GM12878 (cell line): ENCODE results near the gene ECEL1. TPM values are rescaled to one million over a fixed set of nuclear protein-coding genes. Genes with fewer than 3 reads are reported as not detected.

Experiments used
- ATAC-seq: fragments of 200-7000 bp; cut with Tn5 transposase; 3 replicates; pipeline ENCODE4 v1.9.1; 2020; ENCODE audit warnings: mild to moderate bottlenecking, moderate library complexity
- BruUV-seq: library from RNA; stranded (reverse); fragments of 400-500 nt; replicated peaks from 2 replicates; lab custom pipeline; 2021; lab: Mats Ljungman, UMichigan
- CTCF ChIA-PET: fragments of 300-600 bp; sonication (Branson Sonifier 250); formaldehyde crosslinking; extraction: SDS; loops from one replicate; lab custom pipeline; 2021; ENCODE audit warnings: inconsistent platforms; lab: Yijun Ruan, JAX
- POLR2A ChIA-PET: fragments of 350-600 bp; formaldehyde crosslinking; extraction: SDS; loops from one replicate; lab custom pipeline; 2021; ENCODE audit warnings: inconsistent platforms; lab: Charles Lee
- RAD21 ChIA-PET: fragments of 300-600 bp; sonication (Branson Sonifier 250); formaldehyde crosslinking; loops from one replicate; lab custom pipeline; 2023; ENCODE audit warnings: antibody characterized with exemption; ENCODE audit not compliant: unreplicated experiment; lab: Charles Lee
- SMC1A ChIA-PET: fragments of 300-600 bp; sonication (Branson Sonifier 250); formaldehyde crosslinking; loops from one replicate; lab custom pipeline; 2023; ENCODE audit not compliant: unreplicated experiment, uncharacterized antibody; lab: Charles Lee
- DNase-seq: peaks from one replicate; pipeline ENCODE4 v3.0.0-alpha.2; 2011; ENCODE audit warnings: low read depth, low spot score
- FAIRE-seq: peaks from 3 replicates; lab custom pipeline; 2011; peaks lifted over from hg19 to GRCh38; lab: Jason Lieb, UNC
- H2AFZ ChIP-seq: 2 replicates; pipeline ENCODE4 v1.6.0; 2011; ENCODE audit warnings: low read depth, low read length, control low read depth; ENCODE audit not compliant: control insufficient read depth
- H3K27ac ChIP-seq: 2 replicates; pipeline ENCODE4 v1.5.1; 2011; ENCODE audit warnings: control low read depth; ENCODE audit not compliant: control insufficient read depth, insufficient read depth
- H3K27me3 ChIP-seq, 2 experiments: replicated peaks in 1 of 2; 2 replicates each; pipeline versions ENCODE4 v1.6.0 to v1.6.1; 2011; ENCODE audit warnings: low read length in 1 of 2; ENCODE audit not compliant: control insufficient read depth in 2 of 2, insufficient read depth in 2 of 2
- H3K36me3 ChIP-seq, 2 experiments: 2 replicates each; pipeline ENCODE4 v1.5.1; 2011; ENCODE audit warnings: low read length in 1 of 2; ENCODE audit not compliant: control insufficient read depth in 2 of 2, insufficient read depth in 2 of 2
- H3K4me1 ChIP-seq: 2 replicates; pipeline ENCODE4 v1.6.1; 2011; ENCODE audit warnings: mild to moderate bottlenecking, low read length, moderate library complexity, mixed read lengths; ENCODE audit not compliant: control insufficient read depth, insufficient read depth
- H3K4me2 ChIP-seq: 2 replicates; pipeline ENCODE4 v1.6.0; 2011; ENCODE audit warnings: control low read depth; ENCODE audit not compliant: control insufficient read depth, insufficient read depth
- H3K4me3 ChIP-seq: fragments of 200-600 bp; sonication (generic); 2 replicates; pipeline ENCODE4 v1.5.1; 2016
- H3K79me2 ChIP-seq: 2 replicates; pipeline ENCODE4 v1.6.0; 2011; ENCODE audit warnings: low read length; ENCODE audit not compliant: control insufficient read depth, insufficient read depth
- H3K9ac ChIP-seq: 2 replicates; pipeline ENCODE4 v1.8.0; 2011; ENCODE audit warnings: low read length, control low read depth, mixed read lengths; ENCODE audit not compliant: control insufficient read depth, insufficient read depth
- H3K9me3 ChIP-seq: replicated peaks from 3 replicates; pipeline ENCODE4 v1.5.1; 2011; ENCODE audit warnings: mild to moderate bottlenecking, low read length; ENCODE audit not compliant: control insufficient read depth, insufficient read depth
- H4K20me1 ChIP-seq: 2 replicates; pipeline ENCODE4 v1.6.0; 2011; ENCODE audit not compliant: control insufficient read depth, insufficient read depth
- ATF7 ChIP-seq: fragments of 450-650 bp; IDR thresholded peaks from 2 replicates; pipeline ENCODE4 v1.6.1; 2016; ENCODE audit warnings: low read depth, mild to moderate bottlenecking
- BCL3 ChIP-seq: IDR thresholded peaks from 2 replicates; pipeline ENCODE4 v1.6.1; 2011; ENCODE audit warnings: borderline replicate concordance, low read depth, mild to moderate bottlenecking, moderate library complexity, low read length; ENCODE audit not compliant: insufficient read depth, poor library complexity, severe bottlenecking
- CBFB ChIP-seq: IDR thresholded peaks from 2 replicates; pipeline ENCODE4 v1.6.1; 2016; ENCODE audit warnings: antibody characterized with exemption, low read depth
- CHD4 ChIP-seq: fragments of 200-600 bp; sonication (generic); IDR thresholded peaks from 2 replicates; pipeline ENCODE4 v1.6.1; 2016; ENCODE audit warnings: mild to moderate bottlenecking
- EED ChIP-seq: sonication (generic); IDR thresholded peaks from 2 replicates; pipeline ENCODE4 v1.6.1; 2016; ENCODE audit warnings: antibody characterized with exemption, low read depth
- FOXK2 ChIP-seq: fragments of 450-650 bp; IDR thresholded peaks from 2 replicates; pipeline ENCODE4 v1.6.1; 2017; ENCODE audit warnings: mild to moderate bottlenecking, moderate library complexity
- FOXM1 ChIP-seq: IDR thresholded peaks from 2 replicates; pipeline ENCODE4 v1.6.1; 2012; ENCODE audit warnings: low read depth, mild to moderate bottlenecking, inconsistent platforms, low read length, moderate library complexity
- GABPA ChIP-seq: IDR thresholded peaks from 2 replicates; pipeline ENCODE4 v1.6.1; 2014; ENCODE audit warnings: antibody characterized with exemption, low read depth, mild to moderate bottlenecking, inconsistent platforms
- IKZF2 ChIP-seq, 2 experiments: fragments of 450-650 bp; IDR thresholded peaks; 2 replicates each; pipeline ENCODE4 v1.6.1; 2017; ENCODE audit warnings: mild to moderate bottlenecking in 2 of 2, moderate library complexity in 2 of 2
- KLF5 ChIP-seq: fragments of 450-650 bp; IDR thresholded peaks from 2 replicates; pipeline ENCODE4 v1.6.1; 2014; ENCODE audit warnings: mild to moderate bottlenecking; ENCODE audit not compliant: partially characterized antibody
- MAX ChIP-seq: IDR thresholded peaks from 2 replicates; pipeline ENCODE4 v1.6.1; 2012; ENCODE audit warnings: low read depth, low read length, improper control_type of control experiment
- SKIL ChIP-seq: fragments of 450-650 bp; IDR thresholded peaks from 2 replicates; pipeline ENCODE4 v1.6.1; 2017; ENCODE audit warnings: mild to moderate bottlenecking, low read depth, inconsistent platforms; ENCODE audit not compliant: poor library complexity, severe bottlenecking
- SMARCA5 ChIP-seq: fragments of 450-650 bp; IDR thresholded peaks from 2 replicates; pipeline ENCODE4 v1.6.1; 2017; ENCODE audit warnings: mild to moderate bottlenecking
- SP1 ChIP-seq: IDR thresholded peaks from one replicate; pipeline ENCODE4 v1.6.1; 2011; ENCODE audit warnings: low read depth, low read length
- SPI1 ChIP-seq: IDR thresholded peaks from 2 replicates; pipeline ENCODE4 v1.6.1; 2011; ENCODE audit warnings: low read depth, mild to moderate bottlenecking, low read length, moderate library complexity, borderline replicate concordance; ENCODE audit not compliant: insufficient read depth
- TCF12 ChIP-seq: IDR thresholded peaks from 2 replicates; pipeline ENCODE4 v1.6.1; 2011; ENCODE audit warnings: low read depth, mild to moderate bottlenecking, low read length
- ZBTB11 ChIP-seq: fragments of 450-650 bp; formaldehyde crosslinking; IDR thresholded peaks from 2 replicates; pipeline ENCODE4 v1.5.0; 2022; ENCODE audit warnings: mild to moderate bottlenecking, missing genetic modification characterization
- ZNF24 ChIP-seq: fragments of 450-650 bp; IDR thresholded peaks from 2 replicates; pipeline ENCODE4 v1.6.1; 2017; ENCODE audit warnings: antibody characterized with exemption, mild to moderate bottlenecking
- WGBS: methylation state at CpG from one replicate; pipeline ENCODE4 v1.1.6; 2016; ENCODE audit warnings: low lambda C conversion rate; ENCODE audit not compliant: insufficient replicate concordance, insufficient coverage; ENCODE audit errors: missing lambda C conversion rate; 5-methylcytosine and 5-hydroxymethylcytosine counted together
- in situ Hi-C: fragments of 300-500 bp; cut with MboI; formaldehyde crosslinking; loops from 9 replicates; pipeline ENCODE4 v1.14.3; 2018; ENCODE audit warnings: mixed read lengths
- intact Hi-C: fragments of 100-400 bp; cut with micrococcal nuclease; formaldehyde crosslinking; loops from one replicate; pipeline ENCODE4 v1.14.2; 2022; ENCODE audit not compliant: unreplicated experiment
- polyA plus RNA-seq, 11 experiments: library from polyadenylated mRNA; depleted of rRNA in 4 of 11; unstranded in 6 of 11; stranded (reverse) in 5 of 11; fragments of >200 nt; fragmentation: Nextera tagmentation in 4 of 11; fragmentation: Illumina TruSeq in 1 of 11; extraction: Ambion mirVana in 4 of 11; extraction: Trizol in 1 of 11; gene quantifications; 1 replicate in 1 of 11; 2 replicates in 10 of 11; pipeline versions ENCODE4 v1.2.1 to v1.2.3, GENCODE V29; 2011 to 2016; ENCODE audit warnings: inconsistent platforms in 2 of 11, missing spikeins in 2 of 11, low read depth in 1 of 11
- total RNA-seq, 4 experiments: library from RNA; depleted of rRNA in 3 of 4; stranded (reverse); fragments of >200 nt in 3 of 4; fragmentation: Illumina TruSeq in 1 of 4; extraction: Trizol in 1 of 4; gene quantifications; 2 replicates each; pipeline versions ENCODE4 v1.2.1 to v1.2.3, GENCODE V29; 2013 to 2021

The ECEL1 gene
- total and polyA plus RNA-seq, 10 of the 15 experiments (the other 5 are each of a cell fraction or from before 2014, with no cell fraction given) = not detected

GRCh38 chr2:232480201-232481190 is 7.1 kb downstream of the ECEL1 start:
- no peaks in the 10 kb centered on the region for H3K9me3 ChIP-seq
- 37% methylated on average over 23 of the region's 26 CpGs for WGBS
- H3K4me2 ChIP-seq = no peak overlapping the region
- ATAC-seq (no peak), DNase-seq (no peak), FAIRE-seq (no peak)
- no peaks in the 10 kb centered on the region for H3K79me2 ChIP-seq
- ChIA-PET CTCF (no interaction called here), RAD21 (no interaction called here), POLR2A (no interaction called here), SMC1A (no interaction called here)
- no peak overlapping the region for H2AFZ ChIP-seq
- H3K36me3 ChIP-seq = no peaks in the 10 kb centered on the region
- H4K20me1 ChIP-seq = no peaks in the 10 kb centered on the region
- BruUV-seq = no TSS peak
- H3K4me1 ChIP-seq = no peaks in the 10 kb centered on the region
- in situ Hi-C loops = no loop called here
- H3K27ac ChIP-seq = no peak overlapping the region
- no peak overlapping the region for H3K9ac ChIP-seq
- H3K4me3 ChIP-seq = no peak overlapping the region
- intact Hi-C loops = no loop called here
- H3K27me3 ChIP-seq = peaks cover 0 to 5% of the 10 kb centered on the region in 2 experiments; a peak in 3 of 4 replicates
- TF ChIP-seq CBFB (no peak), ATF7 (no peak), FOXM1 (no peak), SKIL (no peak), GABPA (no peak), ZBTB11 (no peak), CHD4 (no peak), SPI1 (no peak), ZNF24 (no peak), TCF12 (no peak), SP1 (no peak), EED (no peak), FOXK2 (no peak), SMARCA5 (no peak), MAX (no peak), IKZF2 (IDR thresholded peaks at IDR 0.05) (no peak), BCL3 (no peak), KLF5 (no peak)
